ENCODE data around the gene PRAMEF13.
"Not testable (repeated sequence)": the region's sequence is repeated elsewhere in the genome, so short reads cannot be mapped to it uniquely, and the experiment has no call there.

DNA sequence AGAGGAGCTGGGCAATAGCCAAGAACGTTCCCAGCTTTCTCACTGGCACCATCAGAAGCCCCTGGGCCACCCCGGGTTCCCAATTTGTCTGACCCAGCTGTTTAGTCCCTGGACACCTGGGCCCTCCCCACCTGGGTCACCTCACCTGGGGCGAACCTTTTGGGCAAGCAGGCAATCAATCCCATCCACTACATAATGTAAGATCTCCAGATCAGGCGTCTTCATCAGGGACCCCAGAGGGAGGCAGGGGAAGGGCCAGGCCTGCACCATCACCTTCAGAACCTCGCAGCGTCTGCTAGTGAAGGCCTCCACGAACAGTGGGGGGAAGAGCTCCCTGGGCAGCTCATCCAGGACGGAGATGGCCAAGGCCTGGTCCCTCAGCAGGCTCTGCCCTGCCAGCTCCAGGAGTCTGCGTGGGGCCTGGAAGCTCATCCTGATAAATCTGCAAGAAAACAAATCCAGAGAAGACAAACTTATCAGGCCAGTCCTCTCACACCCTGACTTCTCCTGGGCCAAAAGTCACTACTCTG lies 24.5 kb upstream of the PRAMEF13 start, which contains the start of gene PRAMEF18:
- not testable (repeated sequence) for TF ChIP-seq POLR2A (IDR thresholded peaks at IDR 0.05)
- TF ChIP-seq, protein P1, sequence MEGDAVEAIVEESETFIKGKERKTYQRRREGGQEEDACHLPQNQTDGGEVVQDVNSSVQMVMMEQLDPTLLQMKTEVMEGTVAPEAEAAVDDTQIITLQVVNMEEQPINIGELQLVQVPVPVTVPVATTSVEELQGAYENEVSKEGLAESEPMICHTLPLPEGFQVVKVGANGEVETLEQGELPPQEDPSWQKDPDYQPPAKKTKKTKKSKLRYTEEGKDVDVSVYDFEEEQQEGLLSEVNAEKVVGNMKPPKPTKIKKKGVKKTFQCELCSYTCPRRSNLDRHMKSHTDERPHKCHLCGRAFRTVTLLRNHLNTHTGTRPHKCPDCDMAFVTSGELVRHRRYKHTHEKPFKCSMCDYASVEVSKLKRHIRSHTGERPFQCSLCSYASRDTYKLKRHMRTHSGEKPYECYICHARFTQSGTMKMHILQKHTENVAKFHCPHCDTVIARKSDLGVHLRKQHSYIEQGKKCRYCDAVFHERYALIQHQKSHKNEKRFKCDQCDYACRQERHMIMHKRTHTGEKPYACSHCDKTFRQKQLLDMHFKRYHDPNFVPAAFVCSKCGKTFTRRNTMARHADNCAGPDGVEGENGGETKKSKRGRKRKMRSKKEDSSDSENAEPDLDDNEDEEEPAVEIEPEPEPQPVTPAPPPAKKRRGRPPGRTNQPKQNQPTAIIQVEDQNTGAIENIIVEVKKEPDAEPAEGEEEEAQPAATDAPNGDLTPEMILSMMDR (IDR thresholded peaks at IDR 0.05), result not testable (repeated sequence)

Measured in Peyer's patch (tissue), 4 donors.